ENCODE measurements around the gene TMEM114.

DNA sequence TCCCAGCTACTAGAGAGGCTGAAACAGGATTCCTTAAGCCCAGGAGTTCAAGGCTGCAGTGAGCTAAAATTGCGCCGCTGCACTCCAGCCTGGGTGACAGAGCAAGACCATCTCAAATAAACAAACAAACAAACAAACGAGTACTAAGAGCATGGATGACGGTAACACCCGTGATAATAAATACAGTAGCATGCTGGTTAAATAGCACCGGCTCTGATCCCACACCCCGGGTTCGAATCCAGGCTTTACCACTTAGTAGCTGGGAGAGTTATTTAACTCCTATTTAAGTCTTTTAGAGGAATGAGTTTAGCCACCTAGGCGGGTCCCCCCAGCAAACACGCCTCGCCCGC, 30.9 kb upstream of the TMEM114 start:
- TF ChIP-seq, protein P1, sequence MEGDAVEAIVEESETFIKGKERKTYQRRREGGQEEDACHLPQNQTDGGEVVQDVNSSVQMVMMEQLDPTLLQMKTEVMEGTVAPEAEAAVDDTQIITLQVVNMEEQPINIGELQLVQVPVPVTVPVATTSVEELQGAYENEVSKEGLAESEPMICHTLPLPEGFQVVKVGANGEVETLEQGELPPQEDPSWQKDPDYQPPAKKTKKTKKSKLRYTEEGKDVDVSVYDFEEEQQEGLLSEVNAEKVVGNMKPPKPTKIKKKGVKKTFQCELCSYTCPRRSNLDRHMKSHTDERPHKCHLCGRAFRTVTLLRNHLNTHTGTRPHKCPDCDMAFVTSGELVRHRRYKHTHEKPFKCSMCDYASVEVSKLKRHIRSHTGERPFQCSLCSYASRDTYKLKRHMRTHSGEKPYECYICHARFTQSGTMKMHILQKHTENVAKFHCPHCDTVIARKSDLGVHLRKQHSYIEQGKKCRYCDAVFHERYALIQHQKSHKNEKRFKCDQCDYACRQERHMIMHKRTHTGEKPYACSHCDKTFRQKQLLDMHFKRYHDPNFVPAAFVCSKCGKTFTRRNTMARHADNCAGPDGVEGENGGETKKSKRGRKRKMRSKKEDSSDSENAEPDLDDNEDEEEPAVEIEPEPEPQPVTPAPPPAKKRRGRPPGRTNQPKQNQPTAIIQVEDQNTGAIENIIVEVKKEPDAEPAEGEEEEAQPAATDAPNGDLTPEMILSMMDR (IDR thresholded peaks at IDR 0.05) = no peak
- no peak for TF ChIP-seq POLR2A (IDR thresholded peaks at IDR 0.05)
